ENCODE results near the gene DGKB.

DNA sequence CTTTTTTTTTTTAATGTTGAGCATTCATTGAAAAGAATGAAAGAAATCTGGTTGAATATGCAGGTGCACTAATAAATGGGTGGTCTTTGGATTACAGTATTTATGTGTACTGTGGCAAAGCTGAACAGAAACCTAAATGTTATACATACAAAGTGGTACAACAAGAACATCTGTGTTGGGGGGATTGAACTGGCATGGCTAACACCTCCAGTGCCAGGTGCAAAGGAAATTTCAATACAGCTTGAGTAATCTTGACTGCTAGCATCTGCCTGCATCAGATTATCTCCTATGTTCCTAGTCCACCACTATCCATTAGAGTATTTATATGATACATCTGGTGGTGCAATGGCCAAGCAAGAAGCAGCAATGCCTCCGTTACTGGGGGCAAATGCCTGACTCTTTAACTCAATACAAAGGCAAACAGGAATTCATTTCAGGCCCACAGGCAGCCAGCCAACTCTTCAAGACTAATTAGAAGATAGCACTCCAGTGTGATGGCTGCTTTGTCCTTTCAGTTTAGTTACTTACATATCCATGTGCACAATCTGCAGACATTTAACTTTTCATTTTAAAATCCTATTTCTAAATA is 692.6 kb downstream of the DGKB start:
- TF ChIP-seq, protein P1, sequence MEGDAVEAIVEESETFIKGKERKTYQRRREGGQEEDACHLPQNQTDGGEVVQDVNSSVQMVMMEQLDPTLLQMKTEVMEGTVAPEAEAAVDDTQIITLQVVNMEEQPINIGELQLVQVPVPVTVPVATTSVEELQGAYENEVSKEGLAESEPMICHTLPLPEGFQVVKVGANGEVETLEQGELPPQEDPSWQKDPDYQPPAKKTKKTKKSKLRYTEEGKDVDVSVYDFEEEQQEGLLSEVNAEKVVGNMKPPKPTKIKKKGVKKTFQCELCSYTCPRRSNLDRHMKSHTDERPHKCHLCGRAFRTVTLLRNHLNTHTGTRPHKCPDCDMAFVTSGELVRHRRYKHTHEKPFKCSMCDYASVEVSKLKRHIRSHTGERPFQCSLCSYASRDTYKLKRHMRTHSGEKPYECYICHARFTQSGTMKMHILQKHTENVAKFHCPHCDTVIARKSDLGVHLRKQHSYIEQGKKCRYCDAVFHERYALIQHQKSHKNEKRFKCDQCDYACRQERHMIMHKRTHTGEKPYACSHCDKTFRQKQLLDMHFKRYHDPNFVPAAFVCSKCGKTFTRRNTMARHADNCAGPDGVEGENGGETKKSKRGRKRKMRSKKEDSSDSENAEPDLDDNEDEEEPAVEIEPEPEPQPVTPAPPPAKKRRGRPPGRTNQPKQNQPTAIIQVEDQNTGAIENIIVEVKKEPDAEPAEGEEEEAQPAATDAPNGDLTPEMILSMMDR (IDR thresholded peaks at IDR 0.05) = no peak
- no peak for TF ChIP-seq POLR2A (IDR thresholded peaks at IDR 0.05)
